CD4-positive, alpha-beta T cell treated with Interleukin-6 at 100 ng/mL for 8 hours (primary cell): ENCODE results near the gene ATP1B3.
A peak's percentile ranks its signal among the peaks of the same experiment; 100 is the strongest.
"Not testable (repeated sequence)": the region's sequence is repeated elsewhere in the genome, so short reads cannot be mapped to it uniquely, and the experiment has no call there.

Experiments used
- DNase-seq: peaks from one replicate; pipeline ENCODE4 v3.0.0-alpha.2; 2020; ENCODE audit warnings: mixed read lengths, low spot score

Gene ATP1B3

DNA sequence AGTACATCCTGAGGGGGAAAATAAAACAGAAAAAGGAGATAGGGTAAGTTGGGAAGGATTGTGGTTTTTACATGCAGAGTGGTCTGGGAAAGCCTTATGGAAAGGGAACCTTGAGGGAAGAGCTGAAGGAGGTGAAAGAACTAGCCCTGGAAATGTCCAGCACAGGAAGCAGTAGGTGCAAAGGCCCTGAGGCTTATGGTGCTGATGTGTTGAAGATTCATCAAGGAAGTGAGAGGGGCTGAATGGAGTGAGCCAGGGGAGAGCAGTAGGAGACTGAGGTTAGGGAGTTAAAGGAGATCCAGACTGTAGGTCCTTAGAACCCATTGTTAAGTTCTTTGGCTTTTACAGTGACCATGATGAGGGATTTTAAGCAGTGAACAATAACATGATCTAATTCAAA, 33.0 kb downstream of the ATP1B3 start:
- DNase-seq: no peak

DNA sequence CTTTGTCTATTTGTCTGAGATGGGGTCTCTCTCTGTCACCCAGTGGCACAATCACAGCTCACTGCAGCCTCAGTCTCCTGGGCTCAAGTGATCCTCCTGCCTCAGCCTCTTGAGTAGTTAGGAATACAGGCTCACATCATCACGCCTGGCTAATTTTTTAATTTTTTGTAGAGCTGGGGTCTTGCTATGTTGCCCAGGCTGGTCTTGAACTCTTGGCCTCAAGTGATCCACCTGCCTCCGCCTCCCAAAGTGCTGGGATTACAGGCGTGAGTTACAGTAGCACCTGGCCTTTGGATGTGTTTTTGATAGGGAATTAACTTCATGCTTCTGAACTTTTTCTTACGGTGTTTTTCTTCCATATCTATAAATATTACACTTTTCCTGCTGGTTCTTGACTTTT, 33.5 kb downstream of the ATP1B3 start:
- not testable (repeated sequence) for DNase-seq

DNA sequence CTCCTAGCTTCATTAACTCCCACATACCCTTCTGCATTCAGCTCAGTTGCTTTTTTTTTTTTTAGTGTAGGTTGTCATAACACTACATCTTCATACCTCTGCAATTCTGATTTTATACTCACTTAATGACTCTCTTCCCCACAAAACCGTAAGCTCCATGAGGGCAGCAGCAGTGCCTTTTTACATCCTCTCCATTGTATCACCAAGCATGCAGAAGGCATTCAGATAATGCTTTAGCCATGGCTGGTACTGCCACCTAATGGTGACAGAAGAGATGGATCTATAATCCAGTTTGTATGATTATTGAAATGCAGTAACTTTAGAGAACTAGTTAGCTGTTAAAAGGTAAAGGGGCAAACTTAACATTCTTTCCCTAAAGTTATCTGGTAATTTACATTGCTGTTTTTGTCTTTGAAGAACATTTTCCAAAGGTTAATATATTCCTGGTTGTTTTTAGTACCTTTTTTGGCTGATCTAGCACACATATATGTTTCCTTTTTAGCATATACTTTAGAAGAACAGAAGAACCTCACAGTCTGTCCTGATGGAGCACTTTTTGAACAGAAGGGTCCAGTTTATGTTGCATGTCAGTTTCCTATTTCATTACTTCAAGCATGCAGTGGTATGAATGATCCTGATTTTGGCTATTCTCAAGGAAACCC, 36.8 kb downstream of the ATP1B3 start:
- peak; percentile 66 for DNase-seq

DNA sequence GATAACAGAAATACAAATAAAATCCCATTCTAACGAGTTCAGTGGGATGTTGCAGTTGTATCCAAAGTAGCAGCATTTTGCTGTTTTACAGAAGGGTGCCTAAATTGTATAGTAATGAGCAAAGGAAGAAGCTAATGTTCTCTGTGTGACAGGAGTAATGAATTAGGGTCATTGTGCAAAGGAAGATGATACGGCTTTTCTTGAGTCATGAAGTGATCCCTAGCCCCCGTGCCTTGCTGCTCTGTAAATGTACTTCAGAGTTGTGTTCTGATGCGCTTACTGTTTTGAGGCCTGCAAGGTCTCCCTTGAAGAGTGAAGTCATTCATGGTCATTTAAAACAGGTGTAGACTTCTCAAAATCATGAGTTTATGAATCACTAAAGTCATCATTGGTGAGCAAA, 37.9 kb downstream of the ATP1B3 start:
- DNase-seq: no peak

DNA sequence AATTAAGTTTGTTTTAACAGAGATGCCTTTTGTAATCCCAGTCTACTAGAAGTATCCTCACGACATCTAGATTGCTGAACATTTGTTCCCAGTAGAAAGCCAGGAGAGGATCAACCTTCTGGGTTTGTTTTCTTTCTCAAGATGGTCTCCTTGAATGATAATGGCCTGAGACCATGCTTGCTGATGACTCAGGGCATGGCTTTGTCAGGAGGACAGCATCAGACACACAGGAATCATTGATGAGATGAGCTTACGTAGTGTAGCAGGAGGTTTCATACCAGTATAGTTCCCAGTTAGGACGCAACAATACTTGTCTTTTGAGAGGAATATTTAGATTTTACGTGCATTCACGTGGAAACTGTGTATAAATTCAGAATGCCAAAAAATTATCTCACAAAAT, 38.6 kb downstream of the ATP1B3 start:
- DNase-seq: no peak

DNA sequence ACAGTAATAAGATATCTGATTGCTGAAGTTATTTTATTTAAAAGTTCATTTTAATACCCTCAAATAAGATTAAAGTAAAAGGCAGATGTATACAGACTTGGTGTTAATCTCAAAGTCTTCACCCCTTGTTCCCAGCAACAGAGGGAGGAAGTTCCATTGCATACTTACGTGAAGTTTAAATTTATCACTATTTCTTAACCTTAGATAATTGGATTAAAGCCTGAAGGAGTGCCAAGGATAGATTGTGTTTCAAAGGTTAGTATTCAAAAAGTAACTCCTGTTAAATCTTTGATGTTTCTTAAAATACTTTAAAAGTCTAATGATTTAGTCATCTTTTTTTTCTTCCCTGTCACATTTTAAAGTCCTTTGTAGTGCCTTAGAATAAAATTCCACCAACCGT, 39.3 kb downstream of the ATP1B3 start:
- DNase-seq: no peak

DNA sequence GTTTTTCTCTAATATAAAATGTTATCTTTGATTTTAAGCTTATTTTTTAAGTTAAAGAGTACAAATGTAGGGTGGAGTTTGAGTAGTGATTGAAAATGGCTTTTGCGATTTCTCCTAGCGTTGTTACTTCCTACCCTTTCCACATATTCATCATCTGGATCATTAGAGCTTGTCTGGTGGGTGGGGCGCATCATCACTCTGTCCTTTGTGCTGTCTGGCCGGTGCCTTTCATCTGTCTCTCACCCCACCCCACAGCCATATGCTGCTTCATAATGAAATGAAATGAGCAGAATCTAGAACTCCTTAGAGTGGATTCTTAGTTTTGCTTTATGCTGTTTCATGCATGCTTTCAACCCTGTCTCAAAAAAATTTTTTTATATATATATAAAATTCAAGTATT, 44.3 kb downstream of the ATP1B3 start:
- DNase-seq: no peak

DNA sequence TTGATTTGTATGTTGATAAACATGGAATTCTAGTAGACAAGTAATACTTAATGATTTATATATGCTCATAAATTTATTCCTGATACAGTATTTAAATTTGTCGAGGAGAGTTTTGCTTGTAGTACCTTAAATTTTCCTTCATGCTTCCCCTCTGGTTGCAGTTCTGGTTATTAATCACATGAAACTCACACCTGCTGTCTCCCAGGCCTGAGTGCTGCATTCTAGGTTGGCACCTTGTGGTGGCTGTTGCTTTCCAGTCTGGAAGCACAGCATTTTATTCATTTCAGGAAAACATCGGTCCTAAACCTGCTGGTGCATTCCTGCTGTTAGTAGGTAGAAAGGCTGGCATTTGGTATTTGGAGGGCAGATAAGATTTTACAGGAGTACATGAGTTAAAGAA, 44.9 kb downstream of the ATP1B3 start:
- DNase-seq: no peak

DNA sequence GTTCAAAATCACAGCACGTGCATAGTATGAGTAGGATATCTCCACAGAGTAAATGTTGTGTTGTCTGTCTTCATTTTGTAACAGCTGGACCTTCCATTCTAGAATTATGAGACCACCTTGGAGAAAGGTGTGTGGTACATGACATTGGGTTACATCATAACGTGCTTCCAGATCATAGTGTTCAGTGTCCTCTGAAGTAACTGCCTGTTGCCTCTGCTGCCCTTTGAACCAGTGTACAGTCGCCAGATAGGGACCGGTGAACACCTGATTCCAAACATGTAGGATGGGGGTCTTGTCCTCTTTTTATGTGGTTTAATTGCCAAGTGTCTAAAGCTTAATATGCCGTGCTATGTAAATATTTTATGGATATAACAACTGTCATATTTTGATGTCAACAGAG, 49.2 kb downstream of the ATP1B3 start:
- DNase-seq: not testable (repeated sequence)

DNA sequence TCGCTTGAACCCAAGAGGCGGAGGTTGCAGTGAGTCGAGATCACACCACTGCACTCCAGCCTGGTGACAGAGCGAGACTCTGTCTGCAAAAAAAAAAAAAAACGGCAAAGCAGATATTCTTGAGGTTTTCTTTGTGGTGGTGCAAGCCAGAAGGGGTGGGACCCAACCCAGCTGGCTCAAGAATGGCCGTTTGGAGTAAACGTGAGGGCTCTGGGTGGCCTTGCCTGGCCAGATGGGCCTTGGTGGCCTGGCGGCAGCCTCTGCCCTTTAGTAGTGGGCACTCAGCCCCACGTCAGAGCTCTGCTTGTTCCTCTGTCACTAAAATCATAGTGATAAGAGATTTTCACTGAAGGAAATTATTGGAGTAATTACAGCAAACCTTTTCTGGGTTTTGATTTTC, 50.5 kb downstream of the ATP1B3 start:
- DNase-seq: no peak

DNA sequence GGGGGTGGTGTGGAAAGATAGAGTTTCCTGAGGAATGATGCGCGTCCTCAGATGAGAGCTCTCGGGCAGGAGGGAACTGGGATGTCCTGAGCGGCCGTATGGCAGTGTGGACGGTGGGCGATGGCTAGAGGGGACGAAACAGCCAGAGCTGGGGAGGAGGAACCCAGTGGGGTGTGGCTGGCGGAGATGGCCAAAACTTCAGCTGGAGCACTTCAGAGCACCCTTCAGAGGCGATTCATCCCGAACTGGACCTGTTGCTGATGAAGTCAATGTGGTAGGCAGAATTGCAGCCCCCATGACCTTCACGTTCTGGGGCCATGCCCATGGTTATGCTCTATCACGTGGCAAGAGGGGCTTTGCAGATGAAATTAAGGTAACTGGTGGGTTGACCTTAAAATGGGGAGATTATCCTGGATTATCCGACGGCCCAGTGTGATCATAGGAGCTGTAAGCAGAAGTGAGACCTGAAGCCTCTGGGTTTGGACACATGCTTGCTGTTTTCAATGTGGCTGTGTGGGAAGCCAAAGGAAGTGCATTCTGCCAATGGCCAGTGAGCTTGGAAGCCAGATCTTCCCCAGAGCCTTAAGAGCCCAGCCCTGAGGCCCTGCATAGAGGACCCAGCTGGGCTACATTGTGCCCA, 52.3 kb downstream of the ATP1B3 start:
- no peak for DNase-seq

DNA sequence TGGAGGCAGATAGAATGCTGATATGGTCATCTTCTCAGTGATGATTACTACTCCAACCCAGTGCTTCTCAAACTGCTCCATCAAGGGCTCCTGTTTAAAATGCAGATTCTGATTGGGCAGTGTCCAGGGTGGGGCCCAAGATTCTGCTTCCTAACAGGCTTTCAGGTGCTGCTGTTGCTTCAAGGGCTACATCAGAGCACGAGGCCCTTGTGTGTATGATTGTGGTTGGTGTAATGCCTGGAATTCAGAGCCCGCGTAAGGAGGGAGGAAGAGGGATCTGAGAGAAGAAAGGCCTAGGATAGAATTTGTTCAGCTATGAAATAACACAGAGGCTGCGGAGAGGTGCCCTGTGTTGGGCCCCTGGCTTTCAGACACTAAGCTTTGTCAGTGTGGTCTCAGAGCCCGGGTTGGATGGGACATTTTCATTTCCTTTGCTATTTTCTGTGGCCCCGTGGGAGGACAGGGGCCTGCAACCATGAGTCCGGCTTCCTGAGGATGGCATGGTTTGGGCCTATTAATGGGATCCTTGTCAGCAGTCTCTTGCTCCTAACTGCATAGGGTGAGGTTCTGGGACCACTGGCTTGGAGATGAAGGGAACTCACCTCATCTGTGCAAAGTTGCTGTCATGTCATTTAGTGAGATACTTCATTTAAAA, 53.0 kb downstream of the ATP1B3 start:
- no peak for DNase-seq

DNA sequence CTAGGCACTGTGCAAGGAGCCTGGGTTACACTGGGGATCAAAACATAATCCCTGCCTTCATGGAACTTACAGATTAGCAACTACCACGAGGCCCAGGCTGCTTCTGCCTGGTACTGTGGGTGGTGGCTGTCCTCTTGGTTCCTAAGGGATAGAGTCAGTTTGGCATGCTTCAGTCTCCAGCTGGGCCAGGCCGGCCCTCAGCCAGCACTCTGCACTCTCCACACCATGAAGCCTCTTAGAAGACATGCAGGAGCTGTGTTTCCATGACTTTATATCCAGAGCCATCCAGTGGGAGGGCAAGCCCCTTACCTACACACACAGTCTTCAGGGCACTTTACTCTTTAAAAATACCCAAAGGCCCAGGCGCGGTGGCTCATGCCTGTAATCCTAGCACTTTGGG, 54.4 kb downstream of the ATP1B3 start:
- DNase-seq: no peak

DNA sequence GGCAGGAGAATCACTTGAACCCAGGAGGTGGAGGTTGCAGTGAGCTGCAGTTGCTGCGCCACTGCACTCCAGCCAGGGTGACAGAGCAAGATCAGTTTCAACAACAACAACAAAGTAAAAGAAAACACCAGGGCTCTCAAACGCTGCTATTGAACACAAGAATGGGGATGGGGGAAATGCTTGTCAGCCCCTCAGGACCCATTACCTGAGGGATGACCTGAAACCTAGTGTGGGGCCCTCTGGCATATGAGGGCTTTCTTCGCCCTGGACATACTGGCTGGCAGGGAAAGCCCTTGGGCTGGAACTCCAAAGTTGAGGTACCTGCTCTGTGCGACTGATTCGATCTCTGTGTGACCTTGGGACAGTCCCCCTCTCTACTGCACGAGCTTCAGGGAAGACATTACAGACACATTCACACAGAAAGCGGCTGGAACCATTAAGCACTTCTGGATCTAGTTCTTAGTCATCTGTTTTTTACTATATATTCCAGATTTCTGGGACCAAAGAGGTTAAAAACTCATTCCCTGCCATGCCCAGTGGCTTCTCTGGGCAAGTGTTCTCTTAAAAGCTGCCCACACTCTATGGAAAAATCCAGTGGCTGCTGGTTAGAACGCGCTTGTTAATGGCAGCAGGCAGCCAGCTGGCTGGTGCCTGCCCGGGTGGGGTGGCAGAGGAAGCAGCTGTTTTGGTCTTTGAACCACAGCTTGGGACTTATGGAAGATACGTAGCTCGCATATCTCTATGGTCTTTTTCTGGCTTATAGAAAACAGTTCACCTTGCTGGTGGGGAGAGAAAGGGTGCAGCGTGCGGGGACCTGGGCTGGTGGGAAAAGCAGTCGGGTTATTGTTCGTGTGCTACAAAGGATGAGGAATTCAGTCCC, 57.2 kb downstream of the ATP1B3 start:
- DNase-seq: no peak

DNA sequence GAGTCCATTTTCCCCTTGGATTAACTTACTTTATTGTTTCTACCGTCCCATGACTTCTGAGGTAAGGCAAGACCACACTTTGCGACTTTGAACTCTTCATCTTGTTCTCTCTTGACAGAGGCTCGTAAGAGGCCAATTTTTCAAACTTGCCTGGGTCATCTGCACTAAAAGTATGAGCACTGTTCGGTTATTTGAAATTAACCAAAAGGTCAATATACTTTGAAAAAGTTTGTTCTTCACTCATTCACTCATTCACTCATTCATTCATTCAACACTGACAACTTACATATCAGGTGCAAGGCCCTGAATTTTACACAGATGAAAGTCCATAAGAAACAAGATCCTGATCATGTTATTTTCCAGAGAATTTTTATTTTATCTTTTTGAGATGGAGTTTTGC, 57.9 kb downstream of the ATP1B3 start:
- DNase-seq: no peak

DNA sequence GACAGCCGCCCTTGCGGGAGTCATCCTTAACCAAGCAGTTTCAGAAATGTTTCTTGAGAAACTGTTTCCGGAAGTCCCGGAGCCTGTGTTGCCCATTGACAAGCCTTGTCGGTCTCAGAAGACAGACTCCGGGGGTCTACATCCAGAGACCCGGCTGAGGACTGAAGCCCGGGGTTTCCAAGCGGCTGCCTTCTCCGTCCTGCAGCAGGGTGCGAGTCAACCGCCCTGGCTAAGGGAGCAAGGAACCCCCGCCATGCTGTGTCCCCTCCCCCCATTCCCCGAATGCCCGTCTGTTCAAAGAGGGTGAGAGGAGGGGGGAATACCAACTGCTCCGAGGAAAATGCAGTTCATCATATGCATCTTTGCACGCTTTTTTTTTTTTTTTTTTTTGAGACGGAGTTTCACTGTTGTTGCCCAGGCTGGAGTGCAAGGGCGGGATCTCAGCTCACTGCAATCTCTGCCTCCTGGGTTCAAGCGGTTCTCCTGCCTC, 61.6 kb downstream of the ATP1B3 start:
- DNase-seq: no peak

DNA sequence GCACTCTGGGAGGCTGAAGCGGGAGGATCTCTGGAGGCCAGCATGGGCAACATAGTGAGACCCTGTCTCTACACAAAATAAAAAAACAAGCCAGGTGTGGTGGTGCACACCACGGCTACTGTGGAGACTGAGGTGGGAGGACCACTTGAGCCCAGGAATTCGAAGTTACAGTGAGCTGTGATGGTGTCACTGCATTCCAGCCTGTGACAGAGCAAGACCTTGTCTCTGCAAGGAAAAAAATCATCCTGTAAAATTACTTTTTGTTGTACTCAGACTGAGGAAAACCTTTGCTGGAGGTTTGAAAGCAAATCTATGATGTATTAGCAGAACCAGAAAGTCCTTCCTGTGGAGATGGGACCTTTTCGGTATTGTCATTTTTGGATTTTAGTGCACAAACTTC, 63.3 kb downstream of the ATP1B3 start:
- no peak for DNase-seq

DNA sequence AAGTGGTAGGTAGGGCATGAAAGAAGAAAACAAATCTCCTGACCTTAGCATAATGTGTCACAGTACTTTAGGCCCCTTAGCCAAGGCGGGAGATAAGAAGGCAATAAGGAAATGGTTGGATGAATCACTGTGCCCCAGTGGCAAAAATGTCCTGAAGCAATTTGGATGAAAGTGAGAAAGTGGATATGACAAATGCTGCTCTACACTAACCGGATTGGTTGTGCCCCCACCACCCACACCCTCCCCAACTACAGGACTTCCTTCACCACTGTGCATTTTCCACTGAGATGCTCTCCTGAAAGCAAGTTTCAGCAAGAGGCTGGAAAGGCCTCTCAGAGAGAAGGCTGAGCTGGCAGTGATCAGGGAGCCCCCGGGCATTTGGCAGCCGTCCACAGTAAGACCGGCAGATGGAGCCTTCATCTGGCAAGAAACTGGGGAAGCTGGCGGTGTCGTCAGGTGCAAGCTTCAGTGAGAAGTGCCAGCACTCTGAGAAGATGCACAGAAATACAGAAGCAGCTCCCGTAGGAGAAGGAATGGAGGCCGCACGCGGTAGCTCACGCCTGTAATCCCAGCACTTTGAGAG, 63.8 kb downstream of the ATP1B3 start:
- no peak for DNase-seq

DNA sequence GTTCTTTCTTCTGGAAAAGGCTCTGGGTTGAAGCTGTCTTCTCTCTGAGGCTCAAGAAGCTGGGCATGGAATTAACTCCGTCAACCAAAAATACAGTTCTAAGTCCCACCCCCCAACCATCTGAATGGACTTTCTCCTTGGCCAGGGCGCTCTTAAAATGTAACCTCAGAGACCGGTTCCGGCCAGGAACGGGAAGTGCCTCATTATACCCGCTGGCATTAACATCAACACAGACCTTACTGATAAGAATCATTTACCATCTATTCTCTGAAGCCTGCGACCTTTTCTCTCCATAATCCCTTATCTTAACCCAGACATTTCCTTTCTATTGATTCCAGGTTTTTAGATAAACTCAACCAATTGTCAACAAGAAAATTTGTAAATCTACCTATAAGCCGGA, 64.7 kb downstream of the ATP1B3 start:
- DNase-seq: no peak

DNA sequence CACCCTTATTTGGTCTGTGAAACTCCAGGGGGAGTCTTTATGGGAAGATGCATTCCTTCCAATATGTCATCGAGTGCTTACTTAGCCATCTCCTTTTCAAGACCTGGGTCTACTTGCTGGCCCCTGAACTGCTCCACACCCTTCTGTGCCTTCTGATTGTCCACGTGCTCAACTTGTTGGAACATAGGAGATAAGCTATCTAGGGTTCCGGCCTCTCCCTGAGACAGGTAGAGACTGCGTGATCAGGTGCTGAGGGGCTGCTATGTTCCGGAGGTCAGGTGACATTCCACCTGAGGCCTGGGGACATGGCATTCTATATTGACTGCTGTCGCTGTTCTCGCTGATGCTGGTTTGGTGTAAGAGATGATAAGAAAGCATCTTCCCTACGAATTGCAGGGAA, 65.6 kb downstream of the ATP1B3 start:
- no peak for DNase-seq

DNA sequence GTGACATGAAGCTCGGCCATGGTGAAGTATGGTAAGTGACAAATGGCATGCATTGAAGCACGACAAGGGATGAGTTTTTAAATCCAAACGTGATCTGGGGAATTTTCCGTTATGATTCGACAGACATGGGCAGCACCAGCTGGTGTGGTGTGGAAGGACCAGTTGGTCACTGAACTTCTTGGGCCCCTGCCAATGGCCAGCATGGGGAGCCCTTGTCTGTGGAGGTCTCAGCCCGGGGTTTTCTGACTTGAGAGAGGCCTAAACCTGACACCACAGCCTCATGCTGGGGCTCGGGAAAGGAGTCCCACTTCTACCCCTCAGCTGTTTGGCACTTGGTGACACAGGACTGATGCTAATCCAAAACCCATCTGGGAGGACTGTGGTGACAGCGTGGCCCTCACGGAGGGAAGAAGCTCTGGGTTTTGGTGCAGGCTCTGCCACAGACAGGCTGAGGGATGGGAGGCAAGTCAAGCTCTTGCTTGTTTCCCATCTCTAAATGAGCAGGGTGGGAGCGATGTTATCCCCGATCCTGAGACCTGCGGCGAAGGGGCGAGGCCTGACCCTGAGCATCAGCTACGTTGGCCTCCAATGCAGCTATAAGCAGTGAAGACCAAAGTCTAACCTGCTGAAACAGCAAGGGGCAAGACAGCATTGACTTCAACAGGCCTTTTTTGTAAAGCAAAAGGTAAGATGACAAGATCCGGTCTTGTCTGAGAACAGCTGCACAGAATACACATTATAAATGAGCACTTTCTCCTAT, 69.5 kb downstream of the ATP1B3 start:
- DNase-seq: no peak
